Activated CD4-positive, alpha-beta T cell treated with anti-CD3 and anti-CD28 coated beads, Interleukin-2, amount 10 ng/mL, durations not matched to agents 7 days and 5 days (primary cell): ENCODE results near the gene TANC1. TPM values are rescaled to one million over a fixed set of nuclear protein-coding genes. Genes with fewer than 3 reads are reported as not detected.

ENCODE experiments used
- CTCF ChIA-PET: fragments of 350-600 bp; sonication (Branson Sonifier 250); formaldehyde crosslinking; loops from one replicate; lab custom pipeline; 2021; ENCODE audit warnings: antibody characterized with exemption; lab: Charles Lee
- POLR2A ChIA-PET: fragments of 350-600 bp; sonication (Branson Sonifier 250); formaldehyde crosslinking; loops from one replicate; lab custom pipeline; 2021; ENCODE audit warnings: antibody characterized with exemption; lab: Charles Lee
- DNase-seq: peaks from one replicate; pipeline ENCODE4 v3.0.0-alpha.2; 2020
- H3K27ac Mint-ChIP-seq: one replicate; pipeline ENCODE4 v1.8.0; 2021; ENCODE audit warnings: mild to moderate bottlenecking, moderate library complexity, mixed read lengths
- H3K27me3 Mint-ChIP-seq: one replicate; pipeline ENCODE4 v1.8.0; 2021; ENCODE audit warnings: mixed read lengths
- H3K36me3 Mint-ChIP-seq: one replicate; pipeline ENCODE4 v1.8.0; 2021; ENCODE audit warnings: low read depth, mixed read lengths
- H3K4me1 Mint-ChIP-seq: one replicate; pipeline ENCODE4 v1.8.0; 2021; ENCODE audit warnings: mixed read lengths
- H3K4me3 Mint-ChIP-seq: one replicate; pipeline ENCODE4 v1.8.0; 2021; ENCODE audit warnings: mild to moderate bottlenecking, moderate library complexity, mixed read lengths
- H3K9me3 Mint-ChIP-seq: one replicate; pipeline ENCODE4 v1.8.0; 2021; ENCODE audit warnings: mixed read lengths
- total RNA-seq, 2 experiments: library from RNA; stranded (reverse); gene quantifications; one replicate each; pipeline ENCODE4 v1.2.3, GENCODE V29; 2021

TANC1 gene
- total RNA-seq, 2 experiments from 2014 or later = 0.32 to 0.52 TPM

DNA sequence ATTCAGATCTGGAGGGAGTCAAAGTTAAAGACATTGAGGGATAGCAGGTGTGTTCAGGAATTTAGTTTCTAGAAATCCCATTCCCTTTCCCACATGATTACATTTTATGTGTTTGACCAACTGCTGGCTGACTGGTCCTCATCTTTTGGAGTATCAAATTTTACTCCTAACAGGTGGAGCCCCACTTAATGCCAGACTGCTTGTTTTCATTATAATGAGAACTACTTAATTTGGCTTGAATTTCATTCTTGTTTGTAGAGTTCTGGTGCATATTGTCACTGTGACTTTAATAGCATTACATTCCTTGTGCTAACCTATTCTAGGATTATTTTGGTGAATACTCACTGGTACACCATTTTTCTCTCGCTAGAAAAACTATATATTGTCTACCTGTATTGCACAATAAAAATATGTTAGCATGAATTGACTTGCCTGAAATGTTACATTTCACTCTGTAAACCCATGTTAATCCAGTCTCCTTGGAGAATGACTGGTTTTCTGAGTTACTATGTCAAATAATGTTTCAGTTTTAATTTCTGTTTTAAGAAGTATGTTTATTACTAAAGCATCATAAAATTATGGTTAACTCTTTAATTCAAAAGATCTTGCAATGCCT lies 98.2 kb downstream of the TANC1 start:
- no peak for DNase-seq
- Mint-ChIP-seq H3K27ac (no peak overlapping the region), H3K9me3 (no peaks in the 10 kb centered on the region), H3K4me3 (no peak overlapping the region), H3K36me3 (no peaks in the 10 kb centered on the region), H3K4me1 (no peaks in the 10 kb centered on the region), H3K27me3 (no peaks in the 10 kb centered on the region)
- ChIA-PET CTCF (interaction anchor here (1.2 kb wide), 1 partner anchor 10 kb away, joined by 3 read pairs; no protein-coding TSS in a partner anchor), POLR2A (no interaction called here)

DNA sequence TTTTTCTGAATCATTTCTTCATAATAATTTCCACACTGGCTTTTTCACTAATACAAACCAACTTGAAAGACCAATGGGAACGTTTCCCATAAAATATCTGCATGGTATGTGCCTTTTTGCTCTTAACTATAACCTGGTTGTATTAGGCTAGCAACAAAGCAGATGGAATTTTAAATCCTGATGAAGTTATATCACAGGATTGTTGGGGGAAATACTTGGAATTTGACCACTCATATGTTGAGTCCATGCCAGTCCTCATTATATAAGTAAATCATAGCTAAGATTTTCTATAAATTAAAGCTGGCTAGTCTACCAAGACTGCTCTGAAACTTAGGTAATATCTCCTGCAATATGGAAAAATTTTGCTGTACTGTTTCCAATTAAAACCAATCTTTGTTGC lies 99.5 kb downstream of the TANC1 start:
- Mint-ChIP-seq H3K4me1 (no peaks in the 10 kb centered on the region), H3K27ac (no peak overlapping the region), H3K9me3 (no peaks in the 10 kb centered on the region), H3K27me3 (no peaks in the 10 kb centered on the region), H3K36me3 (no peaks in the 10 kb centered on the region), H3K4me3 (no peak overlapping the region)
- POLR2A ChIA-PET = no interaction called here
- no peak for DNase-seq
- CTCF ChIA-PET = no interaction called here

DNA sequence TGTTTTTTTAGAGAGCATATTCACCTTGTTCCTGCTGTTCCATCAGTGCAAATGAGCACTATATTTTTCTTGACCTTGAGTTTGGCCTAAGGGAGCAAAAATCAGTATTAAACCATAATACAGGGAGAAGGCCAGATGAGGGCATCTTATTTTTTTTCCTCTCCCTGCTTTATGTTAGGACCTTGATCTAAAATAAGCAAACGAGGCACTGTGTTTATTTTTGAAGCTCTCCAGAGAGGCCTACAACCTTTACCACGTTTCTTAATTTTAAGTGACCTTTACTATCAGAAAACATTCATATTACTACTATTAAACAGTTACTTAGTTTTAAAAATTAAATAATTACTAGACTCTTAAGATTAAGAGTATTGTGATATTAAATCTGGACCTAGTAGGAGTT lies 100.8 kb downstream of the TANC1 start:
- Mint-ChIP-seq H3K9me3 (no peaks in the 10 kb centered on the region), H3K4me3 (no peak overlapping the region), H3K4me1 (no peaks in the 10 kb centered on the region), H3K27ac (no peak overlapping the region), H3K36me3 (no peaks in the 10 kb centered on the region), H3K27me3 (no peaks in the 10 kb centered on the region)
- DNase-seq = no peak
- CTCF ChIA-PET = no interaction called here
- POLR2A ChIA-PET = no interaction called here

DNA sequence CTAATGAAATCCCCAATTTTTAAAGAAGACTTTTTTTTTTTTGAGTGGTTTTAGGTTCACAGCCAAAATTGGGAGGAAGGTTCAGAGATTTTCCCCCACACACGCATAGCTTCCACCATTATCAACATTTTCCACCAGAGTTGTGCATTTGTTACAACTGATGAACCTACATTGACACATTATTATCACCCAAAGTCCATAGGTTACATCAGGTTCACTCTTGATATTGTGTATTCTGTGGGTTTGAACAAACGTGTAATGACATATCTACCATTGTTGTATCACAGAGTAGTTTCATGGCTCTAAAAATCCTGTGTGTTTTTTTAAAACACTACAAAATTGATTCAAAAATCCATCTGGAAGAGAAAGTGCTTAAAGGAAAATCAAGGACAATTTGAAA lies 101.8 kb downstream of the TANC1 start:
- Mint-ChIP-seq H3K36me3 (no peaks in the 10 kb centered on the region), H3K27me3 (no peaks in the 10 kb centered on the region), H3K4me1 (no peaks in the 10 kb centered on the region), H3K9me3 (no peaks in the 10 kb centered on the region), H3K27ac (no peak overlapping the region), H3K4me3 (no peak overlapping the region)
- CTCF ChIA-PET = interaction anchor here (0.6 kb wide), 1 partner anchor 14 kb away, joined by 3 read pairs; no protein-coding TSS in a partner anchor
- DNase-seq = no peak
- POLR2A ChIA-PET = interaction anchor here (0.7 kb wide), 1 partner anchor 262 kb away, joined by 3 read pairs; no protein-coding TSS in a partner anchor

DNA sequence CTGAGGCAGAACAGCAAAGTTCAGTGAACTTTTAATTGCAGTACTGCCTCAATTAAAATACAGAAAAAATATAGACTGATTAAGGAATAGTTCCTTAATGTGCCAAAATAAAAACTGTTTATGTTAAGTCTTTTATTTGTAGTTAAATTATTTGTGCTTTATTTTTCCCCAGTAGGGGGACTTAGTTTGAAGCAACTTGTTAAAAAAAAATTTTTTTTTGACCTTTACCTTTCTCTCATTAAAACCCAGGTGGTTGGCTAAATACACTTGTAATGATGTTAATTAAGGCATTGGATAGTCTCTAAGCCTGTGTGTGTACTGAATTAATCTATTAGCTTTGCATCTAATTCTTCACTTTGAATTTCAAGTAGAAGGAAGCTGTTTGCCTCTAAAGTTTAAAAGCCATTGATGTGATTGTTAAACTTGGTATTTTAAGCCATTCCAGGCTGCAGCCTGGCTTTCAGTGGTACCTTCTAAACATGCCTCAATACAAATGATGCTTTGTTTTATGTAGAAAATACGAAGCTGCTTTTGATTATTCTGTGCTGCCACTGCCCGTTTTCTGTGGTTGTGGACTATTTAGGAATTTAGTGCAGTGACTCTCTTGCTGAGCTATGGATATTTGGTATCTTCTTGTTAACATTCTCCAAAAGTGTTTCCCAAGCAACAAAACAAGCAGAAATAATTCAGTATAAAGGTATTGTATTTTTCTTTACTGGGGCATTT lies 102.9 kb downstream of the TANC1 start:
- Mint-ChIP-seq H3K4me3 (no peak overlapping the region), H3K27ac (no peak overlapping the region), H3K4me1 (no peaks in the 10 kb centered on the region), H3K9me3 (no peaks in the 10 kb centered on the region), H3K27me3 (no peaks in the 10 kb centered on the region), H3K36me3 (no peaks in the 10 kb centered on the region)
- ChIA-PET POLR2A (no interaction called here), CTCF (interaction anchor here (0.5 kb wide), 1 partner anchor 347 kb away, joined by 4 read pairs; no protein-coding TSS in a partner anchor)
- DNase-seq = no peak

DNA sequence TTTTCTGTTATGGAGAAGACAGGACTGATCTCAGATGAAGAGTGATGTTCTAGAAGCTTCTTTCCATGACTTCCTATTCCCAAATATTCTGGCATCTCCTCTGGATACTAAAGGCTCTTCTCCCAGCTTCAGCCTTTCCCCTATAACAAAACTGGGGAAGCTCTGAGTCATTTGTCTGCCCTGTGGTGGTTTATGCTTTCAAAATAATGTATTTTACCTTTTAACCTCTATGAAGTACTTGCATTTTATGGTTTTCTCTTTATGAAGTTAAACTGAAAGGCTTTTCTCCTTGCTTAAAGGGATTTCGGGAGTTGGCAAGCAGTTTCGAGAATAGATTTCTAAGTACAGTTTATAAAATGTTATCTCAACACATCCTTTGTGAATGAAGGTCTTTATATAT lies 104.4 kb downstream of the TANC1 start:
- Mint-ChIP-seq H3K27me3 (no peaks in the 10 kb centered on the region), H3K27ac (no peak overlapping the region), H3K4me1 (no peaks in the 10 kb centered on the region), H3K36me3 (no peaks in the 10 kb centered on the region), H3K4me3 (no peak overlapping the region), H3K9me3 (no peaks in the 10 kb centered on the region)
- CTCF ChIA-PET = interaction anchor here (1.3 kb wide), 1 partner anchor 9 kb away, joined by 3 read pairs; no protein-coding TSS in a partner anchor
- DNase-seq = no peak
- POLR2A ChIA-PET = no interaction called here

DNA sequence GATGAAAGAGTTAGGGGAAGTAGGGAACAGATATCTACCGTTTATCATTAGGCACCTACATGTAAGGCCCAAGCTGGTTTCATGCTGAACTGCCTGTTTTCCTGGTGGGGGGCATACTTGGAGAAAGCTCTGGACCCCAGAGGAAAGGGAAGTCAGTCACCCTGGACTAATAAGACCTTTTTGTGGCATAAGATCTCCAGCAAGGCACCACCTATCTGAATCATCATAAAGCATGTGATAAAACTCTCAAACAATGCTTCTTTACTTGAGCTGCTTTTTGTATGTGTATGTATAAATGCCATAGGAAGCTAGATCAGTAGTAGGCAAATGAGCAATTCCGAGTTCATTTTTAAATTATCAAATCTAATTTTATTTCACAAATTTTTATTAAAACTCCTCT lies 104.8 kb downstream of the TANC1 start:
- H3K36me3 Mint-ChIP-seq = no peaks in the 10 kb centered on the region
- no peaks in the 10 kb centered on the region for H3K27me3 Mint-ChIP-seq
- CTCF ChIA-PET = interaction anchor here (1.3 kb wide), 1 partner anchor 8 kb away, joined by 3 read pairs; no protein-coding TSS in a partner anchor

DNA sequence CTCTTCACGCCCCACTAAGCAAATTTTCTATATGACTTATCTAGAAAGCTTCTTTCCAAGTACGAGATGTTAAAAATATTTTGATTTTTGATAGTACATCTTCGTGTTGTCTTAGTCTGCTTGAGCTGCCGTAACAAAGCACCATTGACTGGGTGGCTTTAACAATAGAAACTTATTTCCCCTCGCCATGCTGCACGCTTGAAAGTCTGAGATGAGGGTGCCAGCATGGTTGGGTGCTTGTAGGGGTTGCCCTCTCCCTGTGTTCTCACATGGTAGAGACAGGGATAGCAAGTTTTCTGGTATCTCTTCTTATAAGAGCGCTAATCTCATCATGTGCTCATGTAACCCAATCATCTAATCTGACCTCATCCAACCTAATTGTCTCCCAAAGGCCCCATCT lies 106.2 kb downstream of the TANC1 start:
- Mint-ChIP-seq H3K9me3 (no peaks in the 10 kb centered on the region), H3K27me3 (no peaks in the 10 kb centered on the region), H3K36me3 (no peaks in the 10 kb centered on the region), H3K4me1 (no peaks in the 10 kb centered on the region), H3K27ac (no peak overlapping the region), H3K4me3 (no peak overlapping the region)
- ChIA-PET CTCF (no interaction called here), POLR2A (no interaction called here)
- no peak for DNase-seq

More for the DNA sequence above, 104.8 kb downstream of the TANC1 start:
- Mint-ChIP-seq H3K27ac (no peak overlapping the region), H3K4me3 (no peak overlapping the region), H3K9me3 (no peaks in the 10 kb centered on the region), H3K4me1 (no peaks in the 10 kb centered on the region)
- POLR2A ChIA-PET = no interaction called here
- DNase-seq = no peak

DNA sequence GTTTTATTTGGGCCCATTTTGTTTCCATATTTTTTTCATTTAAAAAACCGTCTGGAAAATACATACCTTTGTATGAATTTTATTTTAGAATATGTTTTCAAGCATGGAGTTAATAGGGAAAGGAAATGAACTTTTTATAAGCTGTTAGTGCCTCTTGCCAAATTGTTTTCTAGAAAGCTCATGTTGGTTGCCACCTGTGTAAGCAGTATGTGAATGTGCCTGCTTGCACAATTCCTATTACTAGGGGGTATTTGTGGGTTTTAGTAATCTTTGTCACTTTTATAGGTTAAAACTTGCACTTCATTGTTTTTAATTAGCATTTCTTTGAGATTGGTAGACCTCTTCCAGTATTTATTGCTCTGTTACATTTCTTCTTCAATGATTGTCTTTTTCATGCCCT lies 107.3 kb downstream of the TANC1 start:
- H3K27ac Mint-ChIP-seq = no peak overlapping the region
- no peaks in the 10 kb centered on the region for H3K4me1 Mint-ChIP-seq
- no peak for DNase-seq
- POLR2A ChIA-PET = no interaction called here
- no peaks in the 10 kb centered on the region for H3K27me3 Mint-ChIP-seq
- H3K36me3 Mint-ChIP-seq = no peaks in the 10 kb centered on the region
- no peaks in the 10 kb centered on the region for H3K9me3 Mint-ChIP-seq
- CTCF ChIA-PET = interaction anchor here (0.7 kb wide), 1 partner anchor 79 kb away, joined by 3 read pairs; no protein-coding TSS in a partner anchor
- no peak overlapping the region for H3K4me3 Mint-ChIP-seq

DNA sequence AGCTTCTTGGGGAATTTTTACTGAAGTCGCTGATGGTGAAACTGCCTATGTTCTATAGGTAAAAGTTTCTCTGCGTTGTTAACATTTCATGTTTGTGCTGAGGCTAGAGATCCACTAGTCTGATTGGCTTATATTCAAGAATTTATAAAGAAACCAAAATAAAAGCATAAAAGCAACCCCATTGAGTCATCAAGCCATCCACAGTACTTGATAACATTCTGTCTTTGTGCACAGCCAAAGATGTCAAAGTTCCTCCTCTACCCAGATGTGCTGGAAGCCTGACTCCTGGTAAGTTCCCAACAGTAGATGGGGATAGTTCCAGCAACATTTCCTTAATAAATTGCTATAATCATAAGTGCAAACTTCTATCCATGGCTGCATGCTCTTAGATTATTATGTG lies 107.8 kb downstream of the TANC1 start:
- H3K27me3 Mint-ChIP-seq = no peaks in the 10 kb centered on the region
- no peak for DNase-seq
- H3K27ac Mint-ChIP-seq = no peak overlapping the region
- H3K36me3 Mint-ChIP-seq = no peaks in the 10 kb centered on the region
- ChIA-PET POLR2A (no interaction called here), CTCF (interaction anchor here (0.7 to 1.0 kb wide), 2 partner anchors 42 to 79 kb away, joined by 3 read pairs; no protein-coding TSS in a partner anchor)
- no peaks in the 10 kb centered on the region for H3K9me3 Mint-ChIP-seq
- no peaks in the 10 kb centered on the region for H3K4me1 Mint-ChIP-seq
- H3K4me3 Mint-ChIP-seq = no peak overlapping the region

DNA sequence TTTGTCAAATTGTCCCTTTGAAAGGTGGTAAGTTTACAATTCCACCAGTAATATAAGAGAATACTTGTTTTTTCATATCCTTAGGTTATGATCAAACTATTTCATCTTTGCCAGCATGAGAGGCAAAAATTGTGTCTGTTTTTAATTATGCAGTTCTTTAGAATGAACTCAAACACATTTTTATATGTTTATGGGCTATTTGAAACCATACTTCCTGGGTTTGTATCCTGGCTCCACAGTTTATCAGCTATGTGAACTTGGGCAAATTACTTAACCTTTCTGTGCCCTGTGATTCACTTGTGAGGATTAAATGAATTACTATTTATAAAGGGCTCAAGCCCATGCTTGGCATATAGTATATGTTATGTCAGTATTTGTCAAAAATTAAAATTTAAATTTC lies 109.4 kb downstream of the TANC1 start:
- H3K27me3 Mint-ChIP-seq = no peaks in the 10 kb centered on the region
- H3K36me3 Mint-ChIP-seq = no peaks in the 10 kb centered on the region
- no peaks in the 10 kb centered on the region for H3K9me3 Mint-ChIP-seq
- no peak for DNase-seq
- no peaks in the 10 kb centered on the region for H3K4me1 Mint-ChIP-seq
- H3K27ac Mint-ChIP-seq = no peak overlapping the region
- POLR2A ChIA-PET = interaction anchor here (0.6 kb wide), 1 partner anchor 236 kb away, joined by 4 read pairs; no protein-coding TSS in a partner anchor
- H3K4me3 Mint-ChIP-seq = no peak overlapping the region
- CTCF ChIA-PET = no interaction called here

DNA sequence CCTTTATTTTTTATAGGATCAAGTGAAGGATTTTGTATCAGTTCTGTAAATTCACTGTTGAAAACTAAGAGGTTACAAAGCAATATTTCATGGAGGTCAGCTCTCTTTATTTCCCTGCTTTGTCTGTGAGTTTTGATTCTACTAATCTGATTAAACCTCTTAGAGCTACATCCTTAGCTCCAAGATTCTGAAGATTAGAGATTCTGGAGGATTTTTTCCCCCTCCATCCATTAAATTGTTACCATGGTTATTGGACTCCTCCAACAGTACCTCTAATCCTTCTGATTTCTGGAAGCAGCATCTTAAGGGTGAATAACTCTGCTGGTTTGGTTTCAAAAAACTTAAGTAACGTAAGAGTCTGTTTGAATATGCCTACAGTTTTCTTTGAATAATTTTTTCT lies 110.0 kb downstream of the TANC1 start:
- no peak for DNase-seq
- no peak overlapping the region for H3K4me3 Mint-ChIP-seq
- ChIA-PET POLR2A (interaction anchor here (0.6 kb wide), 1 partner anchor 236 kb away, joined by 4 read pairs; no protein-coding TSS in a partner anchor), CTCF (no interaction called here)
- H3K9me3 Mint-ChIP-seq = no peaks in the 10 kb centered on the region
- no peaks in the 10 kb centered on the region for H3K4me1 Mint-ChIP-seq
- H3K27ac Mint-ChIP-seq = no peak overlapping the region
- H3K27me3 Mint-ChIP-seq = no peaks in the 10 kb centered on the region
- H3K36me3 Mint-ChIP-seq = no peaks in the 10 kb centered on the region

DNA sequence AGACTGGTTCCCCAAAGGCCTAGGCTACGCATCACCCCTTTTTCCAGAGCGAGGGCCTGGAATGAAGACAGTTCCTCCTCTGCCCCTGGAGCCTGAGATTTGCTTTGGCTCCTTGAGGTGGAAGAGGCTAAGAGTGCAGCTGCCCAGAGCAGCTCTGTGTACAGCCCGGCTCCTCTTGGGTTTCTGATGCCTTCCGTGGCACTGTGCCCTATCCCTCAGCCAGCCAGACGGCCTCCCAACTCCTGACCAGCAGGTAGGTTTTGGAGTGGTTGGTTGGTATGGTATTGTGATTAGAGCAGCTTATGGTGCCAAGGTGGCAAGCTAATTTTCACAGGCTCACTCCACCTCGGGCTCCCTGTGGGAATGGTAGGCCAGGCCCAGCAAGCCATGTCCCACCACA lies 112.2 kb downstream of the TANC1 start:
- ChIA-PET POLR2A (no interaction called here), CTCF (no interaction called here)
- H3K4me3 Mint-ChIP-seq = no peak overlapping the region
- no peaks in the 10 kb centered on the region for H3K4me1 Mint-ChIP-seq
- no peaks in the 10 kb centered on the region for H3K27me3 Mint-ChIP-seq
- DNase-seq = no peak
- no peak overlapping the region for H3K27ac Mint-ChIP-seq
- no peaks in the 10 kb centered on the region for H3K36me3 Mint-ChIP-seq
- H3K9me3 Mint-ChIP-seq = no peaks in the 10 kb centered on the region
